DMS114 treated with DMSO at 0.1 percent for 48 hours (cell line): ENCODE measurements around the gene MYOC.
"Not testable (repeated sequence)": the region's sequence is repeated elsewhere in the genome, so short reads cannot be mapped to it uniquely, and the experiment has no call there.

ENCODE experiments used
- DNase-seq: peaks from one replicate; lab custom pipeline; 2025; ENCODE audit not compliant: unreplicated experiment; lab: John Stamatoyannopoulos, UW

MYOC gene

DNA sequence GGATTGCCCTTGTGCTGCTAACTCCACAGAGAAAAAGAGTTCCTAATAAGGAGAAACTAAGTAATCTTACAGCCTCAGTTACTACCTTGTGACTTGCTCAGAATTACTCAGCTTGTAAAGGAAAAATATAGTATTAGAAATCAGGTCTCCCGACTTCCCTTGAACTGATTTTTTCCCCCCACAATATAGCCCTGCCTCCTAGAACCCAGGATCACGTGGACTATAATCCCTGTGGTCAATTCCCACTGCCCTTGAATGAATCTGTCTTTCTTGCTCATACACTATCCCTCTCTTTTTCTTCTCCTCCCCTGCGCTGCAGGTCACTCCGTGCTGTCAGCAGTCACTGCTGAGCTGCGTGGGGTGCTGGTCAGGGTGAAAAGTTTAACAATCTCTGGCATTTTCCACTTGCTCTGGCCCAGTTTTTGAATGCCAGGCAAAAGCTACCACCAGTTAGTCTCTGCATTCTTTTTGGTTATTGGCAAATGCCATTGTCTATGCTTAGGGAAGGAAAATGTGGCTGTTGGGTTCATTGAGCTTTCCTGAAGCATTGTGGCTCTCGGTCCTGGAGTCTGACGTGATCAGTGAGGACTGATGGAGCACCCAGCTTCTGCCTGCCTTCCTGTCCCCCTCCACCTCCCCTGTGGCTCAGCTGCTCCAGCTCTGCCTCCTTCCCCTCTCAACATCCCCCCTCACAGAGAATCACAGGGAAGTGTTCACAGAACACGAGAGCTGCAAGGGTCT is 1.9 kb upstream of the MYOC start:
- no peak for DNase-seq

DNA sequence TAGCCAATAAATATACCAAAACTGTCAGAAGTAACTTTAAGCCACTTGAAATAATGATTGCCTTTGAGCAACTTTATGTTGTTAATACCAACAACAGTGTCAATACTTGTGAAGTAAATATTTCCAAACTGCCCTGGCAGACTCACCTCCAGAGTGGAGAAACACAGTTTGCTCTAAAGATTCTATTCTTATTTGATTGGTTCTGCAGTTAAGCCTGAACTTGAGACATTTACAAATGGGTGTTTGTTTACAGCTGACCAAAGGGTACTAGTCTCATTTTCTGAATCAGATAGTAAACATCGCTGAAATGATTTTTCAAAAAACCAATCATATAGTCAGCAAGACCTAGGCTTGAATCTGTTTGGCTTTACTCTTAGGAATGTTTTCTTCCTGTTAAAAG is 1.3 kb upstream of the MYOC start:
- no peak for DNase-seq

DNA sequence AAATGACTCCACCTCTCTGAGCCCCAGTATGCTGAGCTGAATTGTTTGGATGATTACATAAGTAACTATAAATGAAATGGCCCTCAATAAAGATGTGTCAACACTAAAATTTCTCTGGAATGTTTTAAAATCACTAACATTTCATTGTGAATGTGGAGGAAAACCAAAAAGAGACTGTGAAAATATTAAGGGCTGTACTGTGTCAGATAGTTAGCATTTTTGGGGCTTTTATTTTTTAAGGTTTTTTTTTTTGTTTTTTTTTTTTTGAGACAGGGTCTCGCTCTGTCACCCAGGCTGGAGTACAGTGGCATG is 6.3 kb downstream of the MYOC start:
- DNase-seq, result no peak

DNA sequence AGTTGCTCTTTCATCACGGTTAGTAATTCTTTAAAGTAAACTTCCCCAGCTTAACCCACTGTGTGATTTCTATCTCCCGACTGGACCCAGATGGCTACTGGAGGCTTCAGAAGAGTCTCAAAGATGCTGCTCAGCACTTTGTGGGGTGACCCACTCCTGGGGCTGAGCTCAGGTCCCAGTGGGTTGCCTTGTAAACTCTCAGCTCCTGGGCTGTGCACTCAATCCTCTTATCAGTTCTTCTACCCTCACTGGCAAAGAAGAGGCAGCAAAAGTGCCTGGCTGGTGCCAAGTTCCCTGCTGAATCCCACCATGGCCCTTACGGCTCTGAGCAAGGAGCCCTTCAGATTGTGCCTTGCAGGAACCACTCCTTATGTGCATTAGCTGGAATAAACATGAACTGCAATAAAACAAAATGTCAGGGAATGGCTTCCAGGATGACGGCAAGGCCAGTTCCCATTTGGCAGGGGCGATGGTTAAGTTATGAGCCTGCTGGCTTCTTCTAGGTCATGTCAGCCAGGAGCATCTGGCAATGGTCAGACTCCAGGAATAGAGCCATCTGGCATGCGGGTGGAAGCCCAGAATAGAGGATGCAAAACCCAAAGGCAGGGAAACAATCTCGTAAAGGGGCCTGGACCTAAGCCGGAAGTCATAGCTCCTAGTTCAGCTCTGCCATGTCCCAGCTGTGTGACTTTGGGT is 6.8 kb downstream of the MYOC start:
- no peak for DNase-seq

DNA sequence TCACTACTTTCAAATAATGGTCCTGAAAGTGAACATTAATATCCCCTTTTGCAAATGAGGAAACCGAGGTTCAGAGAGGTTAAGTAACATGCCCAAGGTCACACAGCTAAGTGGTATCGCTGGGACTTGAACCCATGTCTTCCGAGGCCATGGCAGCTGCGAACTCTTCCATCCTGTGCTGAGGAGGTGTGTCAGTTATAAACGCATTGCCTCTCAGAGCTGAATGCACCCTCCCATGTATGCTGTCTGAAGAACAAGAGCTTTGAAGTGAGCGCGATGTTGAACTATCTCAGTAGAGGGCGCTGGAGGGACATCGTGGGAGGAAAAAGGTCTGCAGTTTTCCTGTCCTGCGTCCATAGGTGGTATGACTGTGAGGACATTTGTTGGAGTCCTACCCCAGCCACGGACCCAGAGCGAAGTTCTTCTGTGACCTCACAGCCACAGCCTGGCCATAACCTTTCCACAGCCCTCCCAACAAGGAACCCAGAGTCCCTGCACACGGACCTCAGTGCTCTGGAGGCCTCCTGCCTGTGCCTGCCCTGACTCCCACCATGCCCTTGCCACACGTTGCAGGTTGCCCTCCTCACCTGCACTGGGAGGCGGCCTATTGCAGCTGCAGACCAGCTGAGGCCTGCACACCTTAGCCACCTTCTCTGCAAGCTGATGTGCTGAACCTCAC is 7.5 kb downstream of the MYOC start:
- peak; percentile 77 for DNase-seq

DNA sequence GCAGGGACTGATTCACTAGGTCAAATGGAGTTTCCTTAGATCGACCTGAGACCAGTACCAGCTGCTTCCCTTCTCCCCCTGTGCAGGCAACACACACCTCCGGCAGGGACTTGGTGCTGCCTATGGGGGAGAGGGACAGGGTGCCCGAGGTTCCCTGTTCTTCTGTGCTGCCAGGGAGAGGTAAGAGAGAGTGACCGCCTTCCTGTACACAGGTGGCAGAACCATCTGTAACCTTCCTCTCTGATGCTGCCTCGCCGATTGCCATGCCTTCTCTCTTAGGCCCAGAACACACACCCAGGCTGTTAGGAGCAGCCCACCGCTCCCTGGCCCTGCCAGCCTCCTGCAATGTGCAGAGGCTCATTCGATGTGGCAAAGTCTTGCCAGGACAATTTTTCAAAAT is 9.3 kb downstream of the MYOC start:
- no peak for DNase-seq

DNA sequence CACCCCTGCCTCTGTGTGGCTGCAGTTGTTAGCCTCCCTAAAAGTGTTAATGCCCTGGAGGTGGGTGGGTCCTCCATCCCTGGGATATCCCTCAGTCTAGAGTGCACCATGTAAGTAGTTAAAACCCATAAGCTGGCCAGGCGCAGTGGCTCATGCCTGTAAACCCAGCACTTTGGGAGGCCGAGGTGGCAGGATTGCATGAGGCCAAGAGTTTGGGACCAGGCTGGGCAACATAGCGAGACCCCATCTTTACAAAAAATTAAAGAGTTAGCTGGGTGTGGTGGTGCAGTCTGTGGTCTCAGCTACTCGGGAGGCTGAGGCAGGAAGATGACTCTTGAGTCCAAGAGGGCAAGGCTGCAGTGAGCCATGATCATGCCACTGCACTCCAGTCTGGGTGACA is 10.3 kb downstream of the MYOC start:
- no peak for DNase-seq

DNA sequence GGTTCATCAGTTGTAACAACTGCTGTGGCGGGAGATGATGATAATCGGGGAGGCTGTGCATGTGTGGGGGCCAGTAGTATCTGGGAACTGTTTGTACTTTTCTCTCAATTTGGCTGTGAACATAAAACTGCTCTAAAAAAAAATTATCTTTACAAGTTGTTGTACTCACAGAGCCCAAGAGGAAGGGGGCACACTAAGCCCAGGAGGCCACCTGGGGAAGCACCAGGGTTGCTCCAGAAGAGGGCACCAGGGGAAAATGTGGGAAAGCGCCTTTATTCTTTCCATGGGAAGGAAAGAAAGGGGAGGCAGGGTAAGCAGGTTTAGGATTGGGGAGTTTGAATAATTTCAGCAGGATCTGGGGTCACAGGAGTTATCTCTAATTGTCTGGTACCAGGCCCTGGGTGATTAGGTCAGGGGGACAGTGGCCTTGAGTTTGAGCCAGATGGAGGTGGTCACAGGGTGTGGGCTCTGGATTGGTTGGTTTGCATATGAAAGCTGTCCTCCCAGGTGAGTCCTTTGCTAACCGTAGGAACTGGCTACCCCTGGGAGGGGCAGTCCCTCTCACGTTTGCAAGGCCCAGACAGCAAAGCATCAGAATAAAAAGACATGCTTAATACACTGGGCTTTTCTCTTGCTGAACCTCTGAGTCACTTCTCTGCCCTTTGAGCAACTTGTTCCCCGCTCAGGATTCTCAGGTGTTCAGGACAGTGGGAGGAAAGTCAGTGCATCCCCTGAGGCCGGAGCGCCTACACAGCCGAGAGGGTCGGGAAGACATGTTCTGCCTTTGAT is 11.2 kb downstream of the MYOC start:
- DNase-seq, result no peak

DNA sequence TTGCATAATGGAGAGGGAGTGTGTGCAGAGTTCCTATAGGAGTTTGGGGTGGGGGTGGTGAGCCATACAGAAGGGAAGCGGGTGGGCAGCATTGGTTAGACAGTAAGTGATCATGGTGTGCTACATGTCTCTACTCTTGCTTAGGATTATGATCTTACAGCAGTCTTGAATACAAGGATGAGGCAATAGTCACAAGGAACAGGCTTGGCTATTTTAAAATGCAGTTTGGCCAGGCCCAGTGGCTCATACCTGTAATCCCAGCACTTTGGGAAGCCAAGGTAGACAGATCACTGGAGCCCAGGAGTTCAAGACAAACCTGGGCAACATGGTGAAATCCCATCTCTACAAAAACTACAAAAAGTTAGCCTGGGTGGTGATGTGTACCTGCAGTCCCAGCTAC is 12.3 kb downstream of the MYOC start:
- DNase-seq, result no peak

DNA sequence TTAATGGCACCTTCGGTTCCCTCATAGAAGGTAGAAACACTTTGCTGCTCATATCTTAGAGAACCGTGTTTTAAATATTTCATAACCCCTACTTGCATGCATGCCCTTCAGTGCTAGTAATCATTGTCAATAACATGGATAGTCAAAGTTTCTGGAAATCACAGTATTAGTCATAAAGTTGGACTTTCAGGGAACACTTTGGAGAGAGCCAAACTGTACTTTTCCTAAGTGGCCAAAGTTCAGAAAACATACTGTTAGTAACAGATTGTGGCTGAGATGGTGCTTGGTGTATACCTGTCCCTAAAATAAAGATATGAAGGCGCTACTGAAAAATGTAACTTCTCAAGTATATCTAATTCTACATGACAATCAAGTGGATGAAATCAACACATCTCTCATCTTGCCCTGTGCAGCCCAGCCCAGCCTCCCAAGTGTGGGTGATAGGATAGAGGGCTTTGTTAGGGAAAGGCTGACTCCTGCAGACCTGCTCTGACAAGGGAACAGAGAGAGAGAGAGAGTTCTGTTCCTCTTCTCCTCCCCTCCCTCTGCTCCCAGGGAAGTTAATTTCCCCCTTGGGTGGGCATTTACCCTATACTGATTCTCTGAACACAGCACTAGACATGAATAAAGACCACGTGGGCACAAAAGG is 14.4 kb downstream of the MYOC start:
- DNase-seq, result no peak

DNA sequence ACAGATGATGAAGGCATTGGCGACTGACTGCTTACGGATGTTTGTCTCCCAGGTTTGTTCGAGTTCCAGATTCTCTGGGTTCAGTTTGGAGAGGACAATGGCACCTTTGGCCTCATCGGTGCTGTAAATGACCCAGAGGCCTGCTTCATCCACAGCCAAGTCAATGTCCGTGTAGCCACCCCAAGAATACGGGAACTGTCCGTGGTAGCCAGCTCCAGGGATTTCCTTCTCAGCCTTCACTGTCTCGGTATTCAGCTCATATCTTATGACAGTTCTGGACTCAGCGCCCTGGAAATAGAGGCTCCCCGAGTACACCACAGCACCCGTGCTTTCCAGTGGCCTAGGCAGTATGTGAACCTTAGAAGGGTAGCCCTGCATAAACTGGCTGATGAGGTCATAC is 16.3 kb downstream of the MYOC start:
- DNase-seq, result no peak

DNA sequence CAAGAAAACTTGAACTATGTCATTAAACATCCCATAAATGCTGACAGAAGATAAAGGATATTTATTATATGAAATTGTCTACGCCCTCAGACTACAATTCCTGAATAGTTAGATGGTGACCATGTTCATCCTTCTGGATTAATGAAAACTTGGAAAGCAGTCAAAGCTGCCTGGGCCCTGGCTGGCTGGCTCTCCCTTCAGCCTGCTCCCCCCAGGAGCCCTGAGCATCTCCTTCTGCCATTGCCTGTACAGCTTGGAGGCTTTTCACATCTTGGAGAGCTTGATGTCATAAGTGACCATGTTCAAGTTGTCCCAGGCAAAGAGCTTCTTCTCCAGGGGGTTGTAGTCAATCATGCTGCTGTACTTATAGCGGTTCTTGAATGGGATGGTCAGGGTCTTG is 16.8 kb downstream of the MYOC start:
- no peak for DNase-seq

DNA sequence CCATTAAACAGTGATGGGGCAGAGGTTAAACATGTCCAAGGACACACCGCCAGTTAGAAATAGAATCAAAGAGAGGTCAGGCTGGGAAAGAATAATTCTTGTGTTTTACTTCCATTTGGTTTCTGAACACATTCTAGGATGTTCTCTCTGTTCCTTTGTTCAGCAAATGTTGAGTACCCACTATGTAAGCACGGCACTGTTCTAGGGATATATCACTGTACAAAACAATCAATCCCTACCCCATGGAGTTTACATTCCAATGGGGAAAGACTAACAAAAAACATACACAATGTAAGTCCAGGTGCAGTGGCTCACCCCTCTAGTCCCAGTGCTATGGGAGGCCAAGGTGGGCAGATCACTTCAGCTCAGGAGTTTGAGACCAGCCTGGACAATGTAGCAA is 24.3 kb downstream of the MYOC start:
- no peak for DNase-seq

DNA sequence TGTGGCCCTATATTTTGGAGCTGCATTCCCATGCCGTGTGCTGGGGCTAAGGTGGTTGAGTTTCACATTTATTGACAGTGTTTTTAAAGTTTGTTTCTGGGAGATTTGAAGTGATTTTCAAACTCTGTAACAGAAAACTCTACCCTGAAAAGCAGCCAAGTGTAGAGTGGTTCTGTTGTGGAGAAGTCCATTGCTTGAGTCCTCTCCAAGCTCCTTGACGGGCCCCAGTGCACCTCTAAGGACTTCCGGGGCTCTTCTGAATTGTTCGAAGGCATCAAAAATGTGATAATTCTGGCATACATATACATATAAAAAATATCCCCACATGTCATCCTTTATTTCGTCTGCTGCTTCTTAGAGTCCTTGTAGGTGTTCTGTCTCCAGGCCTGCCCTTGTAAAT is 25.5 kb downstream of the MYOC start:
- DNase-seq, result no peak

DNA sequence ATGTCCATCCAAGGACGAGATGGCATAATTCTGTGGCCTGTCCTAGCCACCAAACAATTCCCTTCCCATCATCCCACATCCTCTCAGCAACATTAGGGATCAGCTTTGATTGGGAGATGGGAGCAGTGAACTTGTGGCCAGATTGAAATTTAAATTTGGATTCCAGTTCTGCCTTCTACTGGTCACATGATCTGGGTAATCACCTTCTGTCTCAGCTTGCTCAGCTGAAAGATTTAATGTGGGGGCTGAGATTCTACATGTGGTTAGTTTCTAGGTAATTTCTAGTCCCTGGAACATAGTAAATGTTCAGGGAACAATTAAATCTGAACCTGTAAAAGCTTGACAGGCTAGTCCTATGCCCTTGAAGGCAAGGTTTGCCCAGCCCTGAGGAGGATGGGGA is 27.3 kb downstream of the MYOC start:
- DNase-seq, result no peak

DNA sequence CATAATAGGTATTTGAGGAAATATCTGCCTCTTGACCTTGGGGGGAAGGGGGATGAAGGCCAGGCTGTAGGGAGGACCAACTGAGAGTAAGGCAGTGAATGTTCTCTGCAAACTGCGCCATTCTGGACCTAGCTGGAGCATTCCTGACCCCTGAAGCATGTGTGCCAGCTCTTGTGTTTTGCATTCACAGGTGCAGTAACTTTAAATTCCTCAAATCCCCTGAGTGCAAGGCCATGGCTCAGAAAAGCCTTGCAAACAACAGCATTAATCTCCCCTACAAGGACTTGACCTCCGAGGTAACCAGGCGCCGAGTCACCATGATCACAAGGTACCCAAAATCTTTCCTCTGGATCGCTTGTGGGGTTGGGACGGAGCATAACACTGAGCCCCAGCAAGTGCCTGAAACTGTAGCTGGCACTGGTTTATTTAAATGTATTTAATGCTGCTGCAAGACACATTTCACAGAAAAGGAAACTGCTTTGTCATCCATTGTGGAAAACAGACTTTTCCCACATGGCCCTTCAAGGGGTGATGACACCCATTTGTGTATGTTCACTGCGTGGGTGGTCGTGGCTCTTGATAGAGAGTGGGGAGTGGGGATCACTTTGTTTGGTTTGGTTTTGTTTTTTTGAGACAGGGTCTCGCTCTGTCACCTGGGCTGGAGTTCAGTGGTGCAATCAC is 28.7 kb downstream of the MYOC start:
- no peak for DNase-seq

DNA sequence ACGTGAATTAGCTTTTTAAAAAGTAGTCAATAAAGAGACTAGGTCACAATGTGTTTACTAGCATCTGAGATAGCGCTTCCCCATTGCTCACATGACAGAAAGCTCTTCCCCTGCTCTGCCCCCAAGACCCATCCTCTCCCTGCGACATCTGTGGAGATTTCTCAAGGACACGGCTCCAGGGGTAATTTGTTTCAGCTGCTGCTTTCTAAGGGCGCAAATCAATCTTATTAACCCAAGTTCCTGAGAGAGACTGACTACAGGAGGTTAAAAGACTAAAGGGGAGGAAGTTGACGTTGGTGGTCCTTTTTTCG is 30.4 kb downstream of the MYOC start, which contains the start of gene MYOCOS:
TSS of gene MYOCOS (plus strand) at position 92 of the 311 bp plus-strand sequence. CDS start 1,641 bp downstream, outside the sequence.
- no peak for DNase-seq

DNA sequence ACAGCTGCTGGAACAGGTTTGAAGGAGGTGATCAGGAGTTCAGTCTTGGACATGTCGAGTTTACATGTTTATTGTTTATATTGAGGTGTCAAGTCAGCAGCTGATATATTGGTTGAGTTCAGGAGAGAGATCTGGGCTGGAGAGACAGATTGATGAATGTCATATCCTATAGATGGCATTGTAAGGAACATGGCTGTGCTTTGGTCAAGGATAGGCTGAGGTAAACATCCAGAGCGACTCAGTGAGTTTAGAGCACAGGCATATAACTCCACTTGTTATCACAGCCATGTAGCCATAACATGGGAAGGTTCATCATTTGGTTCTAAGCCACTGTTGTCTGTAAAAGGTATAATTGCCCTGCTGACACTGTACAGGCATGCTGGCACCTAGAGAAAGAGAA is 35.9 kb downstream of the MYOC start:
- DNase-seq, result no peak

DNA sequence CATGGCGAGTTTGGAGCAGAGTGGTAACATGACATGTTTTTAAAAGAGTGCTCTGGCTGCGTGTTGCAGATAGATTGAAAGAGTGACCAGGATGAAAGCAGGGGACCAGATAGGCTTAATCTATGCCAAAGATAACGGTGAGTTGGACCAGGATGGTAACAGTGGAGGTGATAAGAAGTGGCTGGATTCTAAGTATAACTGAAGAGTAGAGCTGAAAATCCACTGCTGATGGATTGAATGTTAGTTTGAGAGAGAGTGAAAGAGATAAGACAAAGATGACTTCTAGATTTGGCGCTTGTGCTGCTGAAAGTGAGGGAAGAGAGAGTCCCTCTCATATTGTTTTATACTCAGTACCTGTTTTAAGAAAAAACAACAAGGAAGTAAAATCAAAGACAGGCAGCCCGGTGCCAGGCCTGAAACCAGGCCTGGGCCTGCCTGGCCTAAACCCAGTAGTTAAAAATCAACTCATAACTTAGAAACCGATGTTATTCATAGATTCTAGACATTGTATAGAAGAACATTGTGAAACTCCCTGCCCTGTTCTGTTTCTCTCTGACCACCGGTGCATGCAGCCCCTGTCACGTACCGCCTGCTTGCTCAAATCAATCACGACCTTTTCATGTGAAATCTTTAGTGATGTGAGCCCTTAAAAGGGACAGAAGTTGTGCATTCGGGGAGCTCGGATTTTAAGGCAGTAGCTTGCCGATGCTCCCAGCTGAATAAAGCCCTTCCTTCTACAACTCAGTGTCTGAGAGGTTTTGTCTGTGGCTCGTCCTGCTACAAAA is 37.2 kb downstream of the MYOC start:
- not testable (repeated sequence) for DNase-seq

DNA sequence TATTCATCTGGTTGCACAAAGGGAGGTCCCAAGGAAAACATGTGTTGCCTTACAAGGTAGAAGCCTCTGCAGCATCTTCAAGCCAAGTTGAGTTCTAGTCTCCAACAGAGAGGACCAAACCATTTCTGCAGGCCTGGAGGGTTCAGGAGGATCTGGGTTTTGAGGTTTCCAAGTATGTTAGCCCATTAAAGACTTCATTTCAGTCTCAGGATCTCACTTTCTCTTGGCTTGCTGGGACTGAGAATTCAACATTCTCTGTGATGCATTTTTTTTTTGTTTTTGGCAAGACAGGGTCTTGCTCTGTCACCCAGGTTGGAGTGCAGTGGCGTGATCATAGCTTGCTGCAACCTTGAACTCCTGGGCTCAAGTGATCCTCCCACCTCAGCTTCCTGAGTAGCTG is 39.2 kb downstream of the MYOC start:
- no peak for DNase-seq
